Nephron progenitor cell (in vitro differentiated cells): Measurements from ENCODE around the gene SPATS2.

Experiments
- DNase-seq: peaks from one replicate; pipeline ENCODE4 v3.0.0; 2021
- H3K27ac Mint-ChIP-seq: 2 replicates; pipeline ENCODE4 v1.8.0; 2021; ENCODE audit warnings: mild to moderate bottlenecking, moderate library complexity, mixed read lengths
- H3K27me3 Mint-ChIP-seq: 2 replicates; pipeline ENCODE4 v1.8.0; 2021; ENCODE audit warnings: mild to moderate bottlenecking, low read depth, mixed read lengths; ENCODE audit not compliant: poor library complexity
- H3K36me3 Mint-ChIP-seq: 2 replicates; pipeline ENCODE4 v1.8.0; 2021; ENCODE audit warnings: low read depth, mixed read lengths
- H3K4me1 Mint-ChIP-seq: 2 replicates; pipeline ENCODE4 v1.8.0; 2021; ENCODE audit warnings: mixed read lengths
- H3K4me3 Mint-ChIP-seq: 2 replicates; pipeline ENCODE4 v1.8.0; 2021; ENCODE audit warnings: mild to moderate bottlenecking, moderate library complexity, mixed read lengths
- H3K9me3 Mint-ChIP-seq: 2 replicates; pipeline ENCODE4 v1.8.0; 2021; ENCODE audit warnings: mild to moderate bottlenecking, moderate library complexity, mixed read lengths
- TF ChIP-seq, protein P1 (sequence below): fragments of 200-600 bp; sonication (generic); IDR thresholded peaks from 2 replicates; pipeline ENCODE4 v1.5.0; 2021; ENCODE audit warnings: antibody characterized with exemption

Gene SPATS2

DNA sequence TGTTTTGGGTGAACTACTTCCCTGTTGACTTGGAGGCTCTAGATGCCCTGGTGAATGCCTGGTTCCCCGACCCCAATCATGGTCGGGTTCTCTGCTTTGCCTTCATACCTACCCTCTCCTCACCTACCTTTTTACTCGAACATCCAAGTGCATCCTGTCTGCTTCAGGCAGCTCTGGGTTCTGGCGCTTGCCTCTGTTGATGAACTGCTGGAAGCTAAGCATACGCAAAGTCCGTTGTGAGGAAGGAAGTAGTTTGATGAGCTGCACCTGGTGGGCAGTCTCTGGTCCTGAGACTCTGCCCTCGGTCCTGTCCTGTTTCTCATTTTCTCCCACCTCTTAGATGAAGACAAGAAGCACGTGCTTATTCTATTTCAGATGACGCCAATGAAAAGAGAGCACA, 185.2 kb downstream of the SPATS2 start:
- Mint-ChIP-seq H3K4me1 (peaks cover 16% of the 10 kb centered on the region), H3K27me3 (peaks cover 58% of the 10 kb centered on the region), H3K27ac (no peak overlapping the region), H3K9me3 (no peaks in the 10 kb centered on the region), H3K4me3 (no peak overlapping the region), H3K36me3 (peaks cover 4% of the 10 kb centered on the region)
- DNase-seq = no peak
- TF ChIP-seq, protein P1, sequence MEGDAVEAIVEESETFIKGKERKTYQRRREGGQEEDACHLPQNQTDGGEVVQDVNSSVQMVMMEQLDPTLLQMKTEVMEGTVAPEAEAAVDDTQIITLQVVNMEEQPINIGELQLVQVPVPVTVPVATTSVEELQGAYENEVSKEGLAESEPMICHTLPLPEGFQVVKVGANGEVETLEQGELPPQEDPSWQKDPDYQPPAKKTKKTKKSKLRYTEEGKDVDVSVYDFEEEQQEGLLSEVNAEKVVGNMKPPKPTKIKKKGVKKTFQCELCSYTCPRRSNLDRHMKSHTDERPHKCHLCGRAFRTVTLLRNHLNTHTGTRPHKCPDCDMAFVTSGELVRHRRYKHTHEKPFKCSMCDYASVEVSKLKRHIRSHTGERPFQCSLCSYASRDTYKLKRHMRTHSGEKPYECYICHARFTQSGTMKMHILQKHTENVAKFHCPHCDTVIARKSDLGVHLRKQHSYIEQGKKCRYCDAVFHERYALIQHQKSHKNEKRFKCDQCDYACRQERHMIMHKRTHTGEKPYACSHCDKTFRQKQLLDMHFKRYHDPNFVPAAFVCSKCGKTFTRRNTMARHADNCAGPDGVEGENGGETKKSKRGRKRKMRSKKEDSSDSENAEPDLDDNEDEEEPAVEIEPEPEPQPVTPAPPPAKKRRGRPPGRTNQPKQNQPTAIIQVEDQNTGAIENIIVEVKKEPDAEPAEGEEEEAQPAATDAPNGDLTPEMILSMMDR = no peak

DNA sequence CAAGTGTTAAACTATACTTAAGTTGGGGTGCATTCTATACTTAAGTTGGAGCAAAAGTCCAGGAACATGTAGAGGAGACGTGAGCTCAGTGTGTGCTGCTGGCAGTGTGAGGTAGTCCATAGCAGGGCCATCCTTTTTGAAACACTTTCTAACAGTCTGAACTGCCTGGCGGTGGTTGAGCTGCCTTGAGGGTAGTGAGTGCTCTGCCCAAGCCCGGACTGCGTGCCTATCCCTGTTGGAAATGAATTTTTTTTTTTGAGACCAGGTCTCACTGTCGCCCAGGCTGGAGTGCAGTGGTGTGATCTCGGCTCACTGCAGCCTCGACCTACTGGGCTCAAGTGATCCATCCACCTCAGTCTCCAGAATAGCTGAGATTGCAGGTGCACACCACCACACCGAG, 185.6 kb downstream of the SPATS2 start:
- Mint-ChIP-seq H3K4me1 (peaks cover 16% of the 10 kb centered on the region), H3K4me3 (no peak overlapping the region), H3K9me3 (no peaks in the 10 kb centered on the region), H3K27me3 (peaks cover 53% of the 10 kb centered on the region), H3K27ac (no peak overlapping the region), H3K36me3 (peaks cover 4% of the 10 kb centered on the region)
- no peak for DNase-seq
- TF ChIP-seq, protein P1 = no peak

DNA sequence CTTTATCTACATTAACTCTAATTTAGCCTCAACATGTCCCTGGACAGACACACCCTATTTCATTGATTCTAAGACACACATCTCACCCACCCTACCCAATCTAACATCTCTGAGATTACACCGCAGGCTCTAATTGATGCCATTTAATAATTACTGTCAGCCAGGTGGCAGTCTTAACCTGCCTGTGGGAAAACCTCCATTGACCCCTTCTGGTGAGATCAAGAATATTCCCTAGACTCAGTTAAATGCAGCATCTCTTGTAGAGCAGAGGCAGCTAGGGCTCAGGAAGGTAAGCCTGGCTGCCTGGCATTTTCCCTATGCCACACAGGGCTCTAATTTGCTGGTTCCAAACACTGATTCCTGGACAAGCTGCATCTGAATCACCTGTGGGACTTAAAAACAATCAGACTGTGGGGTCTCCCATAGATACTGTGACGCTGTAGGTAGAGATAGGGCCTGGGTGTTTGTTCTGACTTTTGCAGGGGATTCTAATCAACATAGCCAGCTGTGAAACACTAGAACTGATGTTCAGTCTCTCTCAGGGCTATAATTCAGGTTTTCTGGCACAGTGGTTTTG, 186.3 kb downstream of the SPATS2 start:
- TF ChIP-seq, protein P1 = peak; percentile 37
- no peak overlapping the region for H3K4me3 Mint-ChIP-seq
- no peak for DNase-seq
- H3K27ac Mint-ChIP-seq = no peak overlapping the region
- no peaks in the 10 kb centered on the region for H3K9me3 Mint-ChIP-seq
- peaks cover 7% of the 10 kb centered on the region for H3K36me3 Mint-ChIP-seq
- peaks cover 46% of the 10 kb centered on the region for H3K27me3 Mint-ChIP-seq
- H3K4me1 Mint-ChIP-seq = peaks cover 16% of the 10 kb centered on the region

DNA sequence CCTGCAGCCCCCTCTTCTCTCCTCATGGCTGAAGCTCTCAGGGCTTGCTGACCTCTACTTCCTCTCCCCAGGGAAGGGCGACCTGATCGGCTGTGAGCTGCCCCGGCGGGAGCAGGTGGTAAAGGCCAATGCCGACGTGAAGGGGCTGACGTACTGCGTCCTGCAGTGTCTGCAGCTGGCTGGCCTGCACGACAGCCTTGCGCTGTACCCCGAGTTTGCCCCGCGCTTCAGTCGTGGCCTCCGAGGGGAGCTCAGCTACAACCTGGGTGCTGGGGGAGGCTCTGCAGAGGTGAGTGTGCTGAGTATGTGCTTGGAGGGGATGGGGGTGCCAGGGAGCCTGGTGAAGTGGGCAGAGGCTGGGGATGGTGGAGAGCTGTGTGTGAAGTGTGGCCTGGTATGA, 187.0 kb downstream of the SPATS2 start:
- no peak for DNase-seq
- peaks cover 12% of the 10 kb centered on the region for H3K4me1 Mint-ChIP-seq
- peaks cover 13% of the 10 kb centered on the region for H3K36me3 Mint-ChIP-seq
- no peak overlapping the region for H3K27ac Mint-ChIP-seq
- TF ChIP-seq, protein P1 = no peak
- no peaks in the 10 kb centered on the region for H3K9me3 Mint-ChIP-seq
- peaks cover 40% of the 10 kb centered on the region for H3K27me3 Mint-ChIP-seq
- H3K4me3 Mint-ChIP-seq = no peak overlapping the region

DNA sequence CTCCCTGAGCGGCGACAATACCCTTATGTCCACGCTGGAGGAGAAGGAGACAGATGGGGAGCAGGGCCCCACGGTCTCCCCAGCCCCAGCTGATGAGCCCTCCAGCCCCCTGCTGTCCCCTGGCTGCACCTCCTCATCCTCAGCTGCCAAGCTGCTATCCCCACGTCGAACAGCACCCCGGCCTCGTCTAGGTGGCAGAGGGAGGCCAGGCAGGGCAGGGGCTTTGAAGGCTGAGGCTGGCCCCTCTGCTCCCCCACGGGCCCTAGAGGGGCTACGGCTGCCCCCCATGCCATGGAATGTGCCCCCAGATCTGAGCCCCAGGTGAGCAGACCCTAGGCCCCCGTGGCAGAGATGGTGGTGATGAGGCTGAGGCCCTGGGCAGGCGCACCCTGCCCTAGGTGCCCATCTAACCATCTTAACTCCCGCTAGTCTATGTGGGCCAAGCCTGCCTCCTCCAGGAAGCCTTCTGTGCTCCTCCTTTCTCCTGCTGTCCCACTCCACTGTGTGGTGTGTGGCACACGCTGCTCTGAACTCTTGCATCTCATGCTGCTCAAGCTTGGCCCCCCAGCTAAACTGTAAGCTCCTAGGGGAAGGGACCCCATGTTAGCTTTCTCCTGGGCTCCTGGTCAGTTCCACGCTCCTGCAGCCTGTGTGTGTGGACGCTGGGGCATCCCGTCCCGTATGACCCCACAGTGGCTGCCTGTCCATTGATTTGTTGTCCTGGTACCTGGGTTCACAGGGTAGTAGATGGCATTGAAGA, 188.5 kb downstream of the SPATS2 start:
- Mint-ChIP-seq H3K4me3 (no peak overlapping the region), H3K27ac (no peak overlapping the region), H3K36me3 (peaks cover 26% of the 10 kb centered on the region)

More for the DNA sequence above, 188.5 kb downstream of the SPATS2 start:
- peaks cover 12% of the 10 kb centered on the region for H3K4me1 Mint-ChIP-seq
- TF ChIP-seq, protein P1 = no peak
- no peaks in the 10 kb centered on the region for H3K9me3 Mint-ChIP-seq
- DNase-seq = no peak
- H3K27me3 Mint-ChIP-seq = peaks cover 28% of the 10 kb centered on the region
